Panc1 (cell line): ENCODE results near the gene STX2. TPM values are rescaled to one million over a fixed set of nuclear protein-coding genes. Genes with fewer than 3 reads are reported as not detected.
"Not testable (repeated sequence)": the region's sequence is repeated elsewhere in the genome, so short reads cannot be mapped to it uniquely, and the experiment has no call there.

Experiments used
- ATAC-seq: fragments of 200-7000 bp; cut with Tn5 transposase; 2 replicates; pipeline ENCODE4 v1.9.1; 2020; ENCODE audit warnings: mild to moderate bottlenecking, moderate library complexity
- BruUV-seq: library from RNA; stranded (reverse); fragments of 400-500 nt; replicated peaks from 2 replicates; lab custom pipeline; 2021; lab: Mats Ljungman, UMichigan
- CTCF ChIA-PET: fragments of 300-600 bp; sonication (Branson Sonifier 250); formaldehyde crosslinking; loops from one replicate; lab custom pipeline; 2022; ENCODE audit warnings: antibody characterized with exemption; lab: Charles Lee
- POLR2A ChIA-PET: fragments of 300-600 bp; sonication (Branson Sonifier 250); formaldehyde crosslinking; loops from one replicate; lab custom pipeline; 2022; ENCODE audit warnings: antibody characterized with exemption; lab: Charles Lee
- DNase-seq: peaks from one replicate; pipeline ENCODE4 v3.0.0-alpha.2; 2010; ENCODE audit warnings: low read depth, low spot score
- H3K27ac ChIP-seq: 2 replicates; pipeline ENCODE4 v1.5.1; 2011; ENCODE audit warnings: mild to moderate bottlenecking, low read length, inconsistent platforms
- H3K27me3 ChIP-seq: fragments of 200-500 bp; sonication (Bioruptor generic); 2 replicates; pipeline ENCODE4 v1.6.0; 2014; ENCODE audit warnings: low read length, inconsistent platforms; ENCODE audit not compliant: control insufficient read depth, insufficient read depth
- H3K36me3 ChIP-seq: fragments of 200-500 bp; sonication (Bioruptor generic); 2 replicates; pipeline ENCODE4 v1.5.1; 2014; ENCODE audit warnings: inconsistent platforms, mild to moderate bottlenecking, low read length, moderate library complexity; ENCODE audit not compliant: control insufficient read depth, insufficient read depth
- H3K4me1 ChIP-seq: 2 replicates; pipeline ENCODE4 v1.5.1; 2011; ENCODE audit warnings: inconsistent platforms, mild to moderate bottlenecking, low read length, moderate library complexity; ENCODE audit not compliant: control insufficient read depth, insufficient read depth
- H3K4me3 ChIP-seq, 2 experiments: 2 replicates each; pipeline ENCODE4 v1.5.1; 2011 to 2012; ENCODE audit warnings: low read depth in 2 of 2, low read length in 2 of 2, mild to moderate bottlenecking in 2 of 2, inconsistent platforms in 1 of 2, moderate library complexity in 1 of 2
- H3K9me3 ChIP-seq: fragments of 200-500 bp; sonication (Bioruptor generic); 2 replicates; pipeline ENCODE4 v1.5.1; 2014; ENCODE audit warnings: low read depth, mild to moderate bottlenecking, inconsistent platforms, low read length, moderate library complexity; ENCODE audit not compliant: control insufficient read depth, insufficient read depth
- POLR2AphosphoS5 ChIP-seq: IDR thresholded peaks from 2 replicates; pipeline ENCODE4 v1.6.1; 2012; ENCODE audit warnings: mild to moderate bottlenecking, low read depth, low read length, moderate library complexity
- SIN3A ChIP-seq: IDR thresholded peaks from 2 replicates; pipeline ENCODE4 v1.6.1; 2012; ENCODE audit warnings: low read depth, mild to moderate bottlenecking, low read length, moderate library complexity, borderline replicate concordance; ENCODE audit not compliant: insufficient read depth
- TCF7L2 ChIP-seq: IDR thresholded peaks from 2 replicates; pipeline ENCODE4 v1.6.1; 2011; ENCODE audit warnings: mild to moderate bottlenecking, low read depth, low read length, inconsistent platforms
- in situ Hi-C: cut with HindIII; loops from 2 replicates; pipeline ENCODE4 v1.10.0; 2016; ENCODE audit warnings: low sequenced_read_pairs, low pct_unique_long_range_greater_than_20kb
- intact Hi-C: fragments of 100-400 bp; cut with micrococcal nuclease; formaldehyde crosslinking; loops from one replicate; pipeline ENCODE4 v1.10.0; 2022; ENCODE audit not compliant: unreplicated experiment
- total RNA-seq: library from RNA; stranded (reverse); gene quantifications from one replicate; pipeline ENCODE4 v1.2.1, GENCODE V29; 2021; ENCODE audit not compliant: unreplicated experiment
- TF ChIP-seq, protein P1 (sequence below): fragments of 450-650 bp; IDR thresholded peaks from 2 replicates; pipeline ENCODE4 v1.5.1; 2017; ENCODE audit warnings: mild to moderate bottlenecking
- TF ChIP-seq, protein P2 (sequence below), 2 experiments: IDR thresholded peaks; 2 replicates each; pipeline ENCODE4 v1.6.1; 2011 to 2012; ENCODE audit warnings: low read depth in 2 of 2, control low read depth in 1 of 2, low read length in 1 of 2, mild to moderate bottlenecking in 1 of 2, moderate library complexity in 1 of 2; ENCODE audit not compliant: insufficient read depth in 1 of 2

STX2 gene
- total RNA-seq, 1 experiment from 2014 or later: 34.0 TPM

DNA sequence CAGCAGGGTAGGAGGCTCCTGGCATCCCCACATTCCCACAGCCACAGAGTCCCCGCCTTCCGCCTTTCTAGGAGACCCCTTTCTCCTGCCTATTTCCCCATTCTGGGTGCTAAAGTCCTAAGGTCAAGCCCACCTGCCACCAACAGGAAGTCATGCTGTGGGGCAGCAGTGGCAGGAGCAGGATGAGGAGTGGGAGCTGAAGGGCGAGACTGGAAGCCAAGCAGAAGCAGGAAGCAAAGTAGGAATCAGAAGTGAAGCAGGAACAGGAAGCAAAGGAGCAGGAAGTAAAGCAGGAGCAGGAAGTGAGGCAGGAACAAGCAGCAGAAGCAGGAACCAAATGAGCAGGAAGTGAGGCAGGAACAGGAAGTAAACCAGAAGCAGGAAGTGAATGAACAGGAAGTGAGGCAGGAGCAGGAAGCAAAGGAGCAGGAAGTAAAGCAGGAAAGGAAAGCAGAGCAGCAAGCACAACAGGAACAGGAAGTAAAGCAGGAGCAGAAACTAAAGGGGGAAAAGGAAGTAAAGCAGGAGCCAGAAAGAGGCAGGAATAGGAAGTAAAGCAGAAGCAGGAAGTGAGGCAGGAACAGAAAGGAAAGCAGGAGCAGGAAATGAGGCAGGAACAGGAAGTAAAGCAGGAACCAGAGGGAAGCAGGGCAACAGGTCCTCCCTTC is 84.7 kb downstream of the STX2 start:
- H3K27ac ChIP-seq: no peak overlapping the region
- in situ Hi-C loops: no loop called here
- H3K4me3 ChIP-seq: no peak overlapping the region
- ATAC-seq (no peak), DNase-seq (no peak)
- intact Hi-C loops: no loop called here
- no peaks in the 10 kb centered on the region for H3K9me3 ChIP-seq
- H3K4me1 ChIP-seq: no peaks in the 10 kb centered on the region
- H3K36me3 ChIP-seq: no peaks in the 10 kb centered on the region
- ChIA-PET CTCF (no interaction called here), POLR2A (no interaction called here)
- no TSS peak for BruUV-seq
- H3K27me3 ChIP-seq: no peaks in the 10 kb centered on the region
- TF ChIP-seq, protein P1, sequence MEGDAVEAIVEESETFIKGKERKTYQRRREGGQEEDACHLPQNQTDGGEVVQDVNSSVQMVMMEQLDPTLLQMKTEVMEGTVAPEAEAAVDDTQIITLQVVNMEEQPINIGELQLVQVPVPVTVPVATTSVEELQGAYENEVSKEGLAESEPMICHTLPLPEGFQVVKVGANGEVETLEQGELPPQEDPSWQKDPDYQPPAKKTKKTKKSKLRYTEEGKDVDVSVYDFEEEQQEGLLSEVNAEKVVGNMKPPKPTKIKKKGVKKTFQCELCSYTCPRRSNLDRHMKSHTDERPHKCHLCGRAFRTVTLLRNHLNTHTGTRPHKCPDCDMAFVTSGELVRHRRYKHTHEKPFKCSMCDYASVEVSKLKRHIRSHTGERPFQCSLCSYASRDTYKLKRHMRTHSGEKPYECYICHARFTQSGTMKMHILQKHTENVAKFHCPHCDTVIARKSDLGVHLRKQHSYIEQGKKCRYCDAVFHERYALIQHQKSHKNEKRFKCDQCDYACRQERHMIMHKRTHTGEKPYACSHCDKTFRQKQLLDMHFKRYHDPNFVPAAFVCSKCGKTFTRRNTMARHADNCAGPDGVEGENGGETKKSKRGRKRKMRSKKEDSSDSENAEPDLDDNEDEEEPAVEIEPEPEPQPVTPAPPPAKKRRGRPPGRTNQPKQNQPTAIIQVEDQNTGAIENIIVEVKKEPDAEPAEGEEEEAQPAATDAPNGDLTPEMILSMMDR: no peak
- TF ChIP-seq SIN3A (no peak), POLR2AphosphoS5 (no peak), TCF7L2 (no peak)
- TF ChIP-seq, protein P2, sequence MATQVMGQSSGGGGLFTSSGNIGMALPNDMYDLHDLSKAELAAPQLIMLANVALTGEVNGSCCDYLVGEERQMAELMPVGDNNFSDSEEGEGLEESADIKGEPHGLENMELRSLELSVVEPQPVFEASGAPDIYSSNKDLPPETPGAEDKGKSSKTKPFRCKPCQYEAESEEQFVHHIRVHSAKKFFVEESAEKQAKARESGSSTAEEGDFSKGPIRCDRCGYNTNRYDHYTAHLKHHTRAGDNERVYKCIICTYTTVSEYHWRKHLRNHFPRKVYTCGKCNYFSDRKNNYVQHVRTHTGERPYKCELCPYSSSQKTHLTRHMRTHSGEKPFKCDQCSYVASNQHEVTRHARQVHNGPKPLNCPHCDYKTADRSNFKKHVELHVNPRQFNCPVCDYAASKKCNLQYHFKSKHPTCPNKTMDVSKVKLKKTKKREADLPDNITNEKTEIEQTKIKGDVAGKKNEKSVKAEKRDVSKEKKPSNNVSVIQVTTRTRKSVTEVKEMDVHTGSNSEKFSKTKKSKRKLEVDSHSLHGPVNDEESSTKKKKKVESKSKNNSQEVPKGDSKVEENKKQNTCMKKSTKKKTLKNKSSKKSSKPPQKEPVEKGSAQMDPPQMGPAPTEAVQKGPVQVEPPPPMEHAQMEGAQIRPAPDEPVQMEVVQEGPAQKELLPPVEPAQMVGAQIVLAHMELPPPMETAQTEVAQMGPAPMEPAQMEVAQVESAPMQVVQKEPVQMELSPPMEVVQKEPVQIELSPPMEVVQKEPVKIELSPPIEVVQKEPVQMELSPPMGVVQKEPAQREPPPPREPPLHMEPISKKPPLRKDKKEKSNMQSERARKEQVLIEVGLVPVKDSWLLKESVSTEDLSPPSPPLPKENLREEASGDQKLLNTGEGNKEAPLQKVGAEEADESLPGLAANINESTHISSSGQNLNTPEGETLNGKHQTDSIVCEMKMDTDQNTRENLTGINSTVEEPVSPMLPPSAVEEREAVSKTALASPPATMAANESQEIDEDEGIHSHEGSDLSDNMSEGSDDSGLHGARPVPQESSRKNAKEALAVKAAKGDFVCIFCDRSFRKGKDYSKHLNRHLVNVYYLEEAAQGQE (IDR thresholded peaks at IDR 0.05; ENCODE audit: insufficient read depth in 1 of 2, low read depth in 2 of 2, low read length in 1 of 2): no peak

DNA sequence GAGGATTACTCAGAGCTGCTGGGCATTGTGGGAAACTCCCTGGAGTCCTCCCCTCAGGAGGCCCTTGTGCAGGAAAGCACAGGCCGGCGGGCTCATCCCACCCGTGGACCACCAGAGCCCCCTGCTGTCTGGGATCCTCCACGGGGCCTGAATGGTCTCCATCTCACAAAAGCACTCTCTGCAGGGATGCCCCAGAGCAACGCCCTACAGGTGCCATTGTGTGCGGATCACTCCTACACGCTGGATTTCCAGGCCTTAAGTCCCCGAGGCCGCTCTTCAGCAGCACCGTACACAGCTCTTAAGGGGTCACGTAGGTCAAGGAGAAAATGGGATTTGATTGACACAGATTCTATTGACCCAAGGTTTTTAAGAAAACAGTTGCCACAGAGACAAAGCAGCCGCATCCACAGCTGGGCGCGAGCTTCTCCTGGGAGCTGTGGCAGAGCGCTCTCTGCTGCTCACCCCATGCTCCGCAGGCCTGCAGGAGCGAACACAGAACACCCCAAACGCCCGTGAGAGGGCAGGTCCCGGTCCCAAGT is 86.3 kb downstream of the STX2 start:
- TF ChIP-seq, protein P1: peak; percentile 41
- TF ChIP-seq POLR2AphosphoS5: no peak
- no peak for TF ChIP-seq SIN3A
- TF ChIP-seq, protein P2 (IDR thresholded peaks at IDR 0.05; ENCODE audit: insufficient read depth in 1 of 2, low read depth in 2 of 2, low read length in 1 of 2): no peak
- no peak for TF ChIP-seq TCF7L2
- BruUV-seq: no TSS peak
- in situ Hi-C loops (no loop called here), intact Hi-C loops (no loop called here)
- ATAC-seq (no peak), DNase-seq (no peak)
- Histone ChIP-seq H3K9me3 (no peaks in the 10 kb centered on the region), H3K36me3 (no peaks in the 10 kb centered on the region), H3K4me3 (no peak overlapping the region), H3K4me1 (no peaks in the 10 kb centered on the region), H3K27ac (no peak overlapping the region), H3K27me3 (no peaks in the 10 kb centered on the region)
- CTCF ChIA-PET: no interaction called here
- POLR2A ChIA-PET: no interaction called here

DNA sequence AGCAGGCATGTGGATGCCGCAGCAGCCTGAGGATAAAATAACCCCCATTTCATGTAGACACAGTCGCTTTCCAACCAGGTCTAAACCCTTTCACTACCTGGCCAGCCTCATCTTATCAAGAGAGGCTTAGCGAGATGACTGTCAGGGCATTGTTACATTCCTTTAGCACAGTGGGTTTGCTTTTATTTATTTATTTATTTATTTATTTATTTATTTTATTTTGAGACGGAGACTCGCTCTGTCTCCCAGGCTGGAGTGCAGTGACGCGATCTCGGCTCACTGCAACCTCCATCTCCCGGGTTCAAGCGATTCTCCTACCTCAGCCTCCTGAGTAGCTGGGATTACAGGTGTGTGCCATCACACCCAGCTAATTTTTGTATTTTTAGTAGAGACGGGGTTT is 87.0 kb downstream of the STX2 start:
- H3K36me3 ChIP-seq, H3K27ac ChIP-seq, BruUV-seq, H3K9me3 ChIP-seq, H3K27me3 ChIP-seq, POLR2A ChIA-PET, ATAC-seq, H3K4me1 ChIP-seq, in situ Hi-C loops, H3K4me3 ChIP-seq, intact Hi-C loops, DNase-seq, CTCF ChIA-PET: not testable (repeated sequence)
